GM23338 (cell line): Measurements from ENCODE around the gene GNAI3. TPM values are rescaled to one million over a fixed set of nuclear protein-coding genes. Genes with fewer than 3 reads are reported as not detected.

Experiments used
- ATAC-seq: fragments of 200-7000 bp; cut with Tn5 transposase; 3 replicates; pipeline ENCODE4 v1.9.1; 2020
- DNase-seq: peaks from one replicate; pipeline ENCODE4 v3.0.0-alpha.2; 2015; ENCODE audit warnings: low spot score
- H2AFZ ChIP-seq: fragments of 200-600 bp; sonication (generic); 2 replicates; pipeline ENCODE4 v1.8.0; 2016; ENCODE audit warnings: antibody characterized with exemption, mild to moderate bottlenecking, moderate library complexity
- H3F3A ChIP-seq: fragments of 200-600 bp; sonication (generic); replicated peaks from 2 replicates; pipeline ENCODE4 v1.8.0; 2017; ENCODE audit warnings: antibody characterized with exemption, mixed run types, low read depth
- H3K27ac ChIP-seq: fragments of 200-600 bp; sonication (generic); 2 replicates; pipeline ENCODE4 v1.6.1; 2016; ENCODE audit warnings: low read depth
- H3K27me3 ChIP-seq: fragments of 200-600 bp; sonication (generic); 2 replicates; pipeline ENCODE4 v1.8.0; 2016; ENCODE audit warnings: mild to moderate bottlenecking, mixed run types, moderate library complexity; ENCODE audit not compliant: insufficient read depth
- H3K36me3 ChIP-seq: fragments of 200-600 bp; sonication (generic); 2 replicates; pipeline ENCODE4 v1.8.0; 2016; ENCODE audit warnings: mild to moderate bottlenecking; ENCODE audit not compliant: insufficient read depth
- H3K4me1 ChIP-seq: fragments of 200-600 bp; sonication (generic); 2 replicates; pipeline ENCODE4 v1.8.0; 2016; ENCODE audit warnings: mild to moderate bottlenecking, moderate library complexity; ENCODE audit not compliant: insufficient read depth
- H3K4me2 ChIP-seq: fragments of 200-600 bp; sonication (generic); 2 replicates; pipeline ENCODE4 v1.7.1; 2017; ENCODE audit warnings: mixed run types
- H3K4me3 ChIP-seq: fragments of 200-600 bp; sonication (generic); 2 replicates; pipeline ENCODE4 v1.6.1; 2016; ENCODE audit warnings: mixed run types
- H3K79me2 ChIP-seq: fragments of 200-600 bp; sonication (generic); replicated peaks from 2 replicates; pipeline ENCODE4 v1.8.0; 2017; ENCODE audit warnings: mild to moderate bottlenecking; ENCODE audit not compliant: insufficient read depth
- H3K9me2 ChIP-seq: fragments of 200-600 bp; sonication (generic); 2 replicates; pipeline ENCODE4 v1.8.0; 2017; ENCODE audit not compliant: insufficient read depth
- H4K20me1 ChIP-seq: fragments of 200-600 bp; sonication (generic); replicated peaks from 2 replicates; pipeline ENCODE4 v1.8.0; 2017; ENCODE audit warnings: mild to moderate bottlenecking; ENCODE audit not compliant: insufficient read depth
- H3K27ac Mint-ChIP-seq: 2 replicates; pipeline ENCODE4 v1.8.0; 2020; ENCODE audit warnings: inconsistent platforms, mild to moderate bottlenecking, moderate library complexity, mixed read lengths
- H3K27me3 Mint-ChIP-seq: 3 replicates; pipeline ENCODE4 v1.8.0; 2022; ENCODE audit warnings: low read depth, mild to moderate bottlenecking, moderate library complexity, mixed read lengths, inconsistent platforms; ENCODE audit not compliant: insufficient read depth, poor library complexity
- H3K36me3 Mint-ChIP-seq: 3 replicates; pipeline ENCODE4 v1.8.0; 2021; ENCODE audit warnings: low read depth, mild to moderate bottlenecking, inconsistent platforms, moderate library complexity, mixed read lengths
- H3K4me1 Mint-ChIP-seq: 3 replicates; pipeline ENCODE4 v1.8.0; 2020; ENCODE audit warnings: mild to moderate bottlenecking, inconsistent platforms, mixed read lengths
- H3K4me3 Mint-ChIP-seq: 3 replicates; pipeline ENCODE4 v1.8.0; 2021; ENCODE audit warnings: moderate library complexity, mild to moderate bottlenecking, inconsistent platforms, mixed read lengths
- H3K9me3 Mint-ChIP-seq: 3 replicates; pipeline ENCODE4 v1.8.0; 2020; ENCODE audit warnings: moderate library complexity, mild to moderate bottlenecking, inconsistent platforms, mixed read lengths
- CREB1 ChIP-seq: fragments of 250-450 bp; sonication (Bioruptor Pico); IDR thresholded peaks from 2 replicates; pipeline ENCODE4 v1.5.0; 2020; ENCODE audit warnings: low read depth, mild to moderate bottlenecking, moderate library complexity
- EZH2phosphoT487 ChIP-seq: fragments of 200-600 bp; sonication (generic); IDR thresholded peaks from one replicate; pipeline ENCODE4 v1.8.1; 2018; ENCODE audit warnings: antibody characterized with exemption; ENCODE audit not compliant: unreplicated experiment
- JUNB ChIP-seq: IDR thresholded peaks from one replicate; pipeline ENCODE4 v1.6.1; 2016; ENCODE audit warnings: antibody characterized with exemption; ENCODE audit not compliant: unreplicated experiment
- NANOG ChIP-seq: IDR thresholded peaks from 2 replicates; pipeline ENCODE4 v1.6.1; 2016; ENCODE audit warnings: antibody characterized with exemption, borderline replicate concordance
- POLR2AphosphoS5 ChIP-seq: IDR thresholded peaks from 2 replicates; pipeline ENCODE4 v1.6.1; 2016; ENCODE audit warnings: antibody characterized with exemption, low read depth
- STAT1 ChIP-seq: IDR thresholded peaks from one replicate; pipeline ENCODE4 v1.6.1; 2016; ENCODE audit warnings: antibody characterized with exemption; ENCODE audit not compliant: unreplicated experiment
- ZNF114 ChIP-seq: fragments of 250-450 bp; sonication (Bioruptor Pico); IDR thresholded peaks from 2 replicates; pipeline ENCODE4 v1.5.0; 2020; ENCODE audit warnings: mild to moderate bottlenecking, moderate library complexity
- ZNF331 ChIP-seq: fragments of 250-450 bp; sonication (Bioruptor Pico); IDR thresholded peaks from 2 replicates; pipeline ENCODE4 v1.5.0; 2020; ENCODE audit warnings: low read depth, mild to moderate bottlenecking, moderate library complexity
- polyA plus RNA-seq: library from polyadenylated mRNA; unstranded; fragments of >200 nt; fragmentation: Nextera tagmentation; extraction: Ambion mirVana; gene quantifications from 2 replicates; pipeline ENCODE4 v1.2.1, GENCODE V29; 2016
- total RNA-seq: library from RNA; depleted of rRNA; stranded (reverse); fragments of >200 nt; shearing (Covaris generic); gene quantifications from 2 replicates; pipeline ENCODE4 v1.2.3, GENCODE V29; 2014
- TF ChIP-seq, protein P1 (sequence below), 2 experiments: fragments of 200-600 bp in 1 of 2; sonication (generic) in 1 of 2; conservative IDR thresholded peaks; 2 replicates each; pipeline versions ENCODE4 v1.5.1 to v1.6.1; 2016 to 2017; ENCODE audit warnings: antibody characterized with exemption in 2 of 2, low read depth in 2 of 2, mild to moderate bottlenecking in 2 of 2, moderate library complexity in 1 of 2
- TF ChIP-seq, protein P2 (sequence below): IDR thresholded peaks from 2 replicates; pipeline ENCODE4 v1.6.1; 2016; ENCODE audit warnings: antibody characterized with exemption
- TF ChIP-seq, protein P3 (sequence below): fragments of 250-450 bp; sonication (Bioruptor Pico); IDR thresholded peaks from 2 replicates; pipeline ENCODE4 v1.5.0; 2020; ENCODE audit warnings: mild to moderate bottlenecking, moderate library complexity
- TF ChIP-seq, protein P4 (sequence below): IDR thresholded peaks from one replicate; pipeline ENCODE4 v1.6.1; 2018; ENCODE audit warnings: antibody characterized with exemption; ENCODE audit not compliant: unreplicated experiment

The GNAI3 gene
- total and polyA plus RNA-seq, 2 experiments from 2014 or later = 4.5 to 10.2 TPM

DNA sequence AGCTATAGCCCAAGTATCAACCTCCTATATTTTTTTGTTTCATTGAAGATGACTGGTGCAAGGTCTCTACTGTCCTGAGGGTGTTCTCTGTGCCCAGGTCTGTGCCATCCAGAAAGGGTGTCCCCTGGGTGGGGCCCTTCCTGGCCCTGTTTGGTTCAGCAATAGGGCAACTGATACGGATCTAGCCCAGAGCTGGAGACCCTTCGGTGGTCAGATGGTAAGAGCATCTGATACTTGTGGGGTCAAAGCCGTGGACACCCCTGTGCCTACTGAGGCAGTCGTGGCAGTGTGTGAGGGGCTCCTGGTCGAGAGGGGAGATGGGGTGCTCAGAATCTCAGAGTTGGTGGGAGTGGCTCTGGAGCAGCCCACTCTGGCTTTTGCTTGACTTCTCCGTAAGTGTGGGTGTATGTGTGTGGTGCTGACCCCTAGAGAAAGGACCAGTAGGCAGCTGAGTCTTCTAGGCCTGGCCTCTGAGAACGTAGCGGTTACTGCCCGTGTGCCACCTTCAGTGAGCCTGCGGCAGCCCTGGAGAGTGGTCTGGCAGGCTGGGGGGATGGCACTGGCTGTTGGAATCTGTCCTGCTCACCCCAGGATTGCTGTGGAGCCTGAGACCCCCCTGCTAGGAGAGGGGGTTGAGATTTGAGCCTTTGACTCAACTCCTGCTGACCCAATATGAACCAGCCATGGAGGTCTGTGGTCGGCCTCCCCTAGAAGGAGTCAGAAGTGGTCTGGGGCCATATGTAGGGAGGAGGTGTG lies 73.9 kb downstream of the GNAI3 start:
- no peak overlapping the region for H3K4me2 ChIP-seq
- H2AFZ ChIP-seq = no peak overlapping the region
- DNase-seq (no peak), ATAC-seq (no peak)
- H3K36me3 ChIP-seq = no peaks in the 10 kb centered on the region
- H3K27me3 ChIP-seq = no peaks in the 10 kb centered on the region
- peaks cover 17% of the 10 kb centered on the region for H3K4me1 ChIP-seq
- H4K20me1 ChIP-seq = peaks cover 4% of the 10 kb centered on the region; the same call in 1 of the 2 replicates
- Mint-ChIP-seq H3K27me3 (peaks cover 7% of the 10 kb centered on the region), H3K4me3 (peak overlapping the region; percentile 95), H3K27ac (no peak overlapping the region; the same call in 1 of the 2 replicates), H3K4me1 (peaks cover 41% of the 10 kb centered on the region), H3K9me3 (no peaks in the 10 kb centered on the region), H3K36me3 (peaks cover 4% of the 10 kb centered on the region)
- no peaks in the 10 kb centered on the region for H3K9me2 ChIP-seq
- no peaks in the 10 kb centered on the region for H3F3A ChIP-seq
- H3K79me2 ChIP-seq = peaks cover 37% of the 10 kb centered on the region
- H3K27ac ChIP-seq = no peak overlapping the region
- H3K4me3 ChIP-seq = no peak overlapping the region
- TF ChIP-seq, protein P1, sequence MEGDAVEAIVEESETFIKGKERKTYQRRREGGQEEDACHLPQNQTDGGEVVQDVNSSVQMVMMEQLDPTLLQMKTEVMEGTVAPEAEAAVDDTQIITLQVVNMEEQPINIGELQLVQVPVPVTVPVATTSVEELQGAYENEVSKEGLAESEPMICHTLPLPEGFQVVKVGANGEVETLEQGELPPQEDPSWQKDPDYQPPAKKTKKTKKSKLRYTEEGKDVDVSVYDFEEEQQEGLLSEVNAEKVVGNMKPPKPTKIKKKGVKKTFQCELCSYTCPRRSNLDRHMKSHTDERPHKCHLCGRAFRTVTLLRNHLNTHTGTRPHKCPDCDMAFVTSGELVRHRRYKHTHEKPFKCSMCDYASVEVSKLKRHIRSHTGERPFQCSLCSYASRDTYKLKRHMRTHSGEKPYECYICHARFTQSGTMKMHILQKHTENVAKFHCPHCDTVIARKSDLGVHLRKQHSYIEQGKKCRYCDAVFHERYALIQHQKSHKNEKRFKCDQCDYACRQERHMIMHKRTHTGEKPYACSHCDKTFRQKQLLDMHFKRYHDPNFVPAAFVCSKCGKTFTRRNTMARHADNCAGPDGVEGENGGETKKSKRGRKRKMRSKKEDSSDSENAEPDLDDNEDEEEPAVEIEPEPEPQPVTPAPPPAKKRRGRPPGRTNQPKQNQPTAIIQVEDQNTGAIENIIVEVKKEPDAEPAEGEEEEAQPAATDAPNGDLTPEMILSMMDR (conservative IDR thresholded peaks at IDR 0.05; ENCODE audit: low read depth in 2 of 2) = no peak
- TF ChIP-seq CREB1 (no peak), ZNF331 (no peak), JUNB (no peak), EZH2phosphoT487 (no peak), STAT1 (no peak), NANOG (no peak), ZNF114 (CRISPR knock-in tag) (no peak), POLR2AphosphoS5 (no peak)
- TF ChIP-seq, protein P2, sequence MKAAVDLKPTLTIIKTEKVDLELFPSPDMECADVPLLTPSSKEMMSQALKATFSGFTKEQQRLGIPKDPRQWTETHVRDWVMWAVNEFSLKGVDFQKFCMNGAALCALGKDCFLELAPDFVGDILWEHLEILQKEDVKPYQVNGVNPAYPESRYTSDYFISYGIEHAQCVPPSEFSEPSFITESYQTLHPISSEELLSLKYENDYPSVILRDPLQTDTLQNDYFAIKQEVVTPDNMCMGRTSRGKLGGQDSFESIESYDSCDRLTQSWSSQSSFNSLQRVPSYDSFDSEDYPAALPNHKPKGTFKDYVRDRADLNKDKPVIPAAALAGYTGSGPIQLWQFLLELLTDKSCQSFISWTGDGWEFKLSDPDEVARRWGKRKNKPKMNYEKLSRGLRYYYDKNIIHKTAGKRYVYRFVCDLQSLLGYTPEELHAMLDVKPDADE = no peak
- TF ChIP-seq, protein P3, sequence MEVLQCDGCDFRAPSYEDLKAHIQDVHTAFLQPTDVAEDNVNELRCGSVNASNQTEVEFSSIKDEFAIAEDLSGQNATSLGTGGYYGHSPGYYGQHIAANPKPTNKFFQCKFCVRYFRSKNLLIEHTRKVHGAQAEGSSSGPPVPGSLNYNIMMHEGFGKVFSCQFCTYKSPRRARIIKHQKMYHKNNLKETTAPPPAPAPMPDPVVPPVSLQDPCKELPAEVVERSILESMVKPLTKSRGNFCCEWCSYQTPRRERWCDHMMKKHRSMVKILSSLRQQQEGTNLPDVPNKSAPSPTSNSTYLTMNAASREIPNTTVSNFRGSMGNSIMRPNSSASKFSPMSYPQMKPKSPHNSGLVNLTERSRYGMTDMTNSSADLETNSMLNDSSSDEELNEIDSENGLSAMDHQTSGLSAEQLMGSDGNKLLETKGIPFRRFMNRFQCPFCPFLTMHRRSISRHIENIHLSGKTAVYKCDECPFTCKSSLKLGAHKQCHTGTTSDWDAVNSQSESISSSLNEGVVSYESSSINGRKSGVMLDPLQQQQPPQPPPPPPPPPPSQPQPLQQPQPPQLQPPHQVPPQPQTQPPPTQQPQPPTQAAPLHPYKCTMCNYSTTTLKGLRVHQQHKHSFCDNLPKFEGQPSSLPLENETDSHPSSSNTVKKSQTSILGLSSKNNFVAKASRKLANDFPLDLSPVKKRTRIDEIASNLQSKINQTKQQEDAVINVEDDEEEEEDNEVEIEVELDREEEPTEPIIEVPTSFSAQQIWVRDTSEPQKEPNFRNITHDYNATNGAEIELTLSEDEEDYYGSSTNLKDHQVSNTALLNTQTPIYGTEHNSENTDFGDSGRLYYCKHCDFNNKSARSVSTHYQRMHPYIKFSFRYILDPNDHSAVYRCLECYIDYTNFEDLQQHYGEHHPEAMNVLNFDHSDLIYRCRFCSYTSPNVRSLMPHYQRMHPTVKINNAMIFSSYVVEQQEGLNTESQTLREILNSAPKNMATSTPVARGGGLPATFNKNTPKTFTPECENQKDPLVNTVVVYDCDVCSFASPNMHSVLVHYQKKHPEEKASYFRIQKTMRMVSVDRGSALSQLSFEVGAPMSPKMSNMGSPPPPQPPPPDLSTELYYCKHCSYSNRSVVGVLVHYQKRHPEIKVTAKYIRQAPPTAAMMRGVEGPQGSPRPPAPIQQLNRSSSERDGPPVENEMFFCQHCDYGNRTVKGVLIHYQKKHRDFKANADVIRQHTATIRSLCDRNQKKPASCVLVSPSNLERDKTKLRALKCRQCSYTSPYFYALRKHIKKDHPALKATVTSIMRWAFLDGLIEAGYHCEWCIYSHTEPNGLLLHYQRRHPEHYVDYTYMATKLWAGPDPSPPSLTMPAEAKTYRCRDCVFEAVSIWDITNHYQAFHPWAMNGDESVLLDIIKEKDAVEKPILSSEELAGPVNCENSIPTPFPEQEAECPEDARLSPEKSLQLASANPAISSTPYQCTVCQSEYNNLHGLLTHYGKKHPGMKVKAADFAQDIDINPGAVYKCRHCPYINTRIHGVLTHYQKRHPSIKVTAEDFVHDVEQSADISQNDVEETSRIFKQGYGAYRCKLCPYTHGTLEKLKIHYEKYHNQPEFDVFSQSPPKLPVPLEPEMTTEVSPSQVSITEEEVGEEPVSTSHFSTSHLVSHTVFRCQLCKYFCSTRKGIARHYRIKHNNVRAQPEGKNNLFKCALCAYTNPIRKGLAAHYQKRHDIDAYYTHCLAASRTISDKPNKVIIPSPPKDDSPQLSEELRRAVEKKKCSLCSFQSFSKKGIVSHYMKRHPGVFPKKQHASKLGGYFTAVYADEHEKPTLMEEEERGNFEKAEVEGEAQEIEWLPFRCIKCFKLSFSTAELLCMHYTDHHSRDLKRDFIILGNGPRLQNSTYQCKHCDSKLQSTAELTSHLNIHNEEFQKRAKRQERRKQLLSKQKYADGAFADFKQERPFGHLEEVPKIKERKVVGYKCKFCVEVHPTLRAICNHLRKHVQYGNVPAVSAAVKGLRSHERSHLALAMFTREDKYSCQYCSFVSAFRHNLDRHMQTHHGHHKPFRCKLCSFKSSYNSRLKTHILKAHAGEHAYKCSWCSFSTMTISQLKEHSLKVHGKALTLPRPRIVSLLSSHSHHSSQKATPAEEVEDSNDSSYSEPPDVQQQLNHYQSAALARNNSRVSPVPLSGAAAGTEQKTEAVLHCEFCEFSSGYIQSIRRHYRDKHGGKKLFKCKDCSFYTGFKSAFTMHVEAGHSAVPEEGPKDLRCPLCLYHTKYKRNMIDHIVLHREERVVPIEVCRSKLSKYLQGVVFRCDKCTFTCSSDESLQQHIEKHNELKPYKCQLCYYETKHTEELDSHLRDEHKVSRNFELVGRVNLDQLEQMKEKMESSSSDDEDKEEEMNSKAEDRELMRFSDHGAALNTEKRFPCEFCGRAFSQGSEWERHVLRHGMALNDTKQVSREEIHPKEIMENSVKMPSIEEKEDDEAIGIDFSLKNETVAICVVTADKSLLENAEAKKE (CRISPR knock-in tag) = no peak
- TF ChIP-seq, protein P4, sequence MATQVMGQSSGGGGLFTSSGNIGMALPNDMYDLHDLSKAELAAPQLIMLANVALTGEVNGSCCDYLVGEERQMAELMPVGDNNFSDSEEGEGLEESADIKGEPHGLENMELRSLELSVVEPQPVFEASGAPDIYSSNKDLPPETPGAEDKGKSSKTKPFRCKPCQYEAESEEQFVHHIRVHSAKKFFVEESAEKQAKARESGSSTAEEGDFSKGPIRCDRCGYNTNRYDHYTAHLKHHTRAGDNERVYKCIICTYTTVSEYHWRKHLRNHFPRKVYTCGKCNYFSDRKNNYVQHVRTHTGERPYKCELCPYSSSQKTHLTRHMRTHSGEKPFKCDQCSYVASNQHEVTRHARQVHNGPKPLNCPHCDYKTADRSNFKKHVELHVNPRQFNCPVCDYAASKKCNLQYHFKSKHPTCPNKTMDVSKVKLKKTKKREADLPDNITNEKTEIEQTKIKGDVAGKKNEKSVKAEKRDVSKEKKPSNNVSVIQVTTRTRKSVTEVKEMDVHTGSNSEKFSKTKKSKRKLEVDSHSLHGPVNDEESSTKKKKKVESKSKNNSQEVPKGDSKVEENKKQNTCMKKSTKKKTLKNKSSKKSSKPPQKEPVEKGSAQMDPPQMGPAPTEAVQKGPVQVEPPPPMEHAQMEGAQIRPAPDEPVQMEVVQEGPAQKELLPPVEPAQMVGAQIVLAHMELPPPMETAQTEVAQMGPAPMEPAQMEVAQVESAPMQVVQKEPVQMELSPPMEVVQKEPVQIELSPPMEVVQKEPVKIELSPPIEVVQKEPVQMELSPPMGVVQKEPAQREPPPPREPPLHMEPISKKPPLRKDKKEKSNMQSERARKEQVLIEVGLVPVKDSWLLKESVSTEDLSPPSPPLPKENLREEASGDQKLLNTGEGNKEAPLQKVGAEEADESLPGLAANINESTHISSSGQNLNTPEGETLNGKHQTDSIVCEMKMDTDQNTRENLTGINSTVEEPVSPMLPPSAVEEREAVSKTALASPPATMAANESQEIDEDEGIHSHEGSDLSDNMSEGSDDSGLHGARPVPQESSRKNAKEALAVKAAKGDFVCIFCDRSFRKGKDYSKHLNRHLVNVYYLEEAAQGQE = no peak
